ENCODE measurements around the gene NFATC1. TPM values are rescaled to one million over a fixed set of nuclear protein-coding genes. Genes with fewer than 3 reads are reported as not detected.

The NFATC1 gene
- total RNA-seq, 2 experiments from 2014 or later: 97.2 to 98.3 TPM

DNA sequence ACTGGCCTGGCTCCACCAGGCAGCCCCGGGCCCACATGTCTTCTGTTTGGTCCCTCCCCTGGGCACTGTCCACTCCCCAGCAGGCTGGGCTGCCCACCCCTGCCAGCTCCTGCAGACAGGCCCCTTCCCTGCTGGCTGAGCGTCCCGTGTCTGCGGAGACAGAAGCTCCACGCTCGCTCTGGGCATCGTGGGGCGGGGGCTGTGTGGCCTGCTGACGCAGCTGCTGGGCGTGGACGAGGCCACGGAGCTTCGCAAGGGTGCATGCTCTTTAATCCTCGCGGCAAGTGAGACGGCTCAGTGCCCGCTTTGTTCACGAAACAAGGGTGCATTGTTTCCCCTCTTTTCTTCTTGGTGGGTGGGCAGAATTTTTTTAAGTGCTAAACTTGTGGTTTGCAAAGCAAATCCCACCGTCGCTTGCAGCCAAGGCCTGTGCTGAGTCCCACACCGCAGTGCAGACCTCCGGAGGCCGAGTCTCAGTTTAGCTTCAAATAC lies 151.1 kb downstream of the NFATC1 start:
- no peaks in the 10 kb centered on the region for H3K36me3 Mint-ChIP-seq (ENCODE audit: low read depth)
- no peaks in the 10 kb centered on the region for H3K9me3 Mint-ChIP-seq
- H3K27ac Mint-ChIP-seq: no peak overlapping the region
- no peak overlapping the region for H3K4me3 Mint-ChIP-seq
- CTCF ChIA-PET: no interaction called here
- H3K27me3 Mint-ChIP-seq: no peaks in the 10 kb centered on the region
- intact Hi-C loops (cut with micrococcal nuclease): no loop called here
- H3K4me1 Mint-ChIP-seq (ENCODE audit: low read depth): no peaks in the 10 kb centered on the region
- TF ChIP-seq, protein P1, sequence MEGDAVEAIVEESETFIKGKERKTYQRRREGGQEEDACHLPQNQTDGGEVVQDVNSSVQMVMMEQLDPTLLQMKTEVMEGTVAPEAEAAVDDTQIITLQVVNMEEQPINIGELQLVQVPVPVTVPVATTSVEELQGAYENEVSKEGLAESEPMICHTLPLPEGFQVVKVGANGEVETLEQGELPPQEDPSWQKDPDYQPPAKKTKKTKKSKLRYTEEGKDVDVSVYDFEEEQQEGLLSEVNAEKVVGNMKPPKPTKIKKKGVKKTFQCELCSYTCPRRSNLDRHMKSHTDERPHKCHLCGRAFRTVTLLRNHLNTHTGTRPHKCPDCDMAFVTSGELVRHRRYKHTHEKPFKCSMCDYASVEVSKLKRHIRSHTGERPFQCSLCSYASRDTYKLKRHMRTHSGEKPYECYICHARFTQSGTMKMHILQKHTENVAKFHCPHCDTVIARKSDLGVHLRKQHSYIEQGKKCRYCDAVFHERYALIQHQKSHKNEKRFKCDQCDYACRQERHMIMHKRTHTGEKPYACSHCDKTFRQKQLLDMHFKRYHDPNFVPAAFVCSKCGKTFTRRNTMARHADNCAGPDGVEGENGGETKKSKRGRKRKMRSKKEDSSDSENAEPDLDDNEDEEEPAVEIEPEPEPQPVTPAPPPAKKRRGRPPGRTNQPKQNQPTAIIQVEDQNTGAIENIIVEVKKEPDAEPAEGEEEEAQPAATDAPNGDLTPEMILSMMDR (IDR thresholded peaks at IDR 0.05): no peak
- POLR2A ChIA-PET: no interaction called here
- DNase-seq (no peak), ATAC-seq (no peak)

DNA sequence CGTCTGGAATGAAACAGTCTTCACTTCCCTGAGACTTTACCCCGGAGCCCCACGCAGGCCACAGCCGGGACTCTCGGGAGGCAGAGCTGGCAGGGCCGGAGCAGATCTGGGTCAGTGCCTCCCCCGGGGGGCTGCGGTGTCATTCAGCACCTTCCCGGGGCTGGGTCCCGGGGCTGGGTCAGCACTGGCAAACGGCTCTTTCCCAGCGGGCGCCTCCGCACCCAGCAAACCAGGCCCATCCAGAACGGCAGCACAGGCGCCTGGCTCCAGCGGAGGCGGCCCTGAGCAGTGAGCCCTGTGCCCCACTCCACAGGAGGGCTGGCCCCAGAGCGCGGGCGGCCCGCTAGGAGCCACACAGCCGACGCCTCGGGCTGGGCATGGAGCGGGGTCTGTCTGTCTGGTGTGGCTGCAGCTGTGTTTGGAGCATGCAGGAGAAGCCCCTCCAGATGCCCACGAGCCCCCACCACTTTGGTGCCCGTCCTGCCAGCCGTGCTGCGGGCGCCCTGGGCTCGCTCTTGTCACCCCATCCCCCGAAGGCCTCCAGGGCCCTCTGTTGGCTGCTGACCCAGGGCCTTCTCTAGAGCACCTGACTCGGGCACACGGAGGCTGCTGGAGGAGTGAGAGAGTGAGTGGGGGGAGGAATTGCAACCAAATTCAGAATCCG lies 151.8 kb downstream of the NFATC1 start:
- H3K9me3 Mint-ChIP-seq: no peaks in the 10 kb centered on the region
- CTCF ChIA-PET: no interaction called here
- no peaks in the 10 kb centered on the region for H3K27me3 Mint-ChIP-seq
- H3K4me1 Mint-ChIP-seq (ENCODE audit: low read depth): no peaks in the 10 kb centered on the region
- H3K4me3 Mint-ChIP-seq: no peak overlapping the region
- no peak overlapping the region for H3K27ac Mint-ChIP-seq
- DNase-seq: no peak
- TF ChIP-seq, protein P1 (IDR thresholded peaks at IDR 0.05): no peak
- H3K36me3 Mint-ChIP-seq (ENCODE audit: low read depth): no peaks in the 10 kb centered on the region
- no peak for ATAC-seq
- intact Hi-C loops (cut with micrococcal nuclease): no loop called here
- POLR2A ChIA-PET: no interaction called here

DNA sequence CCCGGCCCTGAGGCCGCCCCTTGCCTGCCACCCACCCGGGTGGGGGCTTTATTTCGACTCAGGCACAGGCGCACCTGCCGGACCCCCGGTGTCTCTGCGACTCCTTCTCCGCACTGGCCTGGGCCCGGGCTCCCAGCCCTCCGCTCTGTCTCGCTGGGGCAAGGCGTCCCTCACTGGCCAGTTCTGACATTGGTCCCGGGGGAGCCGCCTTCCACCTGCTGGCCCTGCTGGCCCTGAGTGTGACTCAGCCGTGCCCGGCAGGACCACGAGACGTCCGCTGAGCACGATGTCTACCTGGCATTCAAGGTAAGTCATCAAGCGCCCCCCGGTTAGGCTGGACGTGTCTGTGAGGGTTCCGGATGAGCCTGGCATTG lies 152.3 kb downstream of the NFATC1 start:
- no peak for ATAC-seq
- no peaks in the 10 kb centered on the region for H3K27me3 Mint-ChIP-seq
- POLR2A ChIA-PET: no interaction called here
- H3K36me3 Mint-ChIP-seq (ENCODE audit: low read depth): no peaks in the 10 kb centered on the region
- no peak for DNase-seq
- no peaks in the 10 kb centered on the region for H3K4me1 Mint-ChIP-seq (ENCODE audit: low read depth)
- H3K27ac Mint-ChIP-seq: no peak overlapping the region
- intact Hi-C loops (cut with micrococcal nuclease): no loop called here
- H3K9me3 Mint-ChIP-seq: no peaks in the 10 kb centered on the region
- H3K4me3 Mint-ChIP-seq: no peak overlapping the region
- CTCF ChIA-PET: no interaction called here
- TF ChIP-seq, protein P1 (IDR thresholded peaks at IDR 0.05): no peak

DNA sequence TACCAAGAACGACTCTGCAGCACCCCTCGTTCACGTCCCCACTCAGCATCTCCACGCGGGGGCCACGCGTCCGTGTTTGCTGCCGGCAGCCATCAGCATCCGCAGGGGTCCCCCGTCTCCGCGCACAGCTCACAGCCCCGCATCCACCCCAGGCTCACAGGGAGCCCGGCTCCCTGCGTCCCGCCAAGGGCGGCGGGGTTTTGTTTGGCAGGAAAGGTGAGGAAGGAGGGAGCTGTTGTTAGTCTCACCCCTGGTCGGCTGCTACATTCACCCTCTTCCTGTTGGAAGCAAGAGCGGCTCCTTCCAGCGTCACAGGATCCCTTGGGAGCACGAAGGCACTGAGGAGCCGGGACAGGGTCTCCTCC lies 152.9 kb downstream of the NFATC1 start:
- H3K27me3 Mint-ChIP-seq: no peaks in the 10 kb centered on the region
- H3K4me1 Mint-ChIP-seq (ENCODE audit: low read depth): no peaks in the 10 kb centered on the region
- H3K36me3 Mint-ChIP-seq (ENCODE audit: low read depth): no peaks in the 10 kb centered on the region
- H3K9me3 Mint-ChIP-seq: no peaks in the 10 kb centered on the region
- intact Hi-C loops (cut with micrococcal nuclease): no loop called here
- no peak overlapping the region for H3K27ac Mint-ChIP-seq
- DNase-seq (no peak), ATAC-seq (no peak)
- ChIA-PET POLR2A (no interaction called here), CTCF (no interaction called here)
- TF ChIP-seq, protein P1 (IDR thresholded peaks at IDR 0.05): no peak
- H3K4me3 Mint-ChIP-seq: no peak overlapping the region

DNA sequence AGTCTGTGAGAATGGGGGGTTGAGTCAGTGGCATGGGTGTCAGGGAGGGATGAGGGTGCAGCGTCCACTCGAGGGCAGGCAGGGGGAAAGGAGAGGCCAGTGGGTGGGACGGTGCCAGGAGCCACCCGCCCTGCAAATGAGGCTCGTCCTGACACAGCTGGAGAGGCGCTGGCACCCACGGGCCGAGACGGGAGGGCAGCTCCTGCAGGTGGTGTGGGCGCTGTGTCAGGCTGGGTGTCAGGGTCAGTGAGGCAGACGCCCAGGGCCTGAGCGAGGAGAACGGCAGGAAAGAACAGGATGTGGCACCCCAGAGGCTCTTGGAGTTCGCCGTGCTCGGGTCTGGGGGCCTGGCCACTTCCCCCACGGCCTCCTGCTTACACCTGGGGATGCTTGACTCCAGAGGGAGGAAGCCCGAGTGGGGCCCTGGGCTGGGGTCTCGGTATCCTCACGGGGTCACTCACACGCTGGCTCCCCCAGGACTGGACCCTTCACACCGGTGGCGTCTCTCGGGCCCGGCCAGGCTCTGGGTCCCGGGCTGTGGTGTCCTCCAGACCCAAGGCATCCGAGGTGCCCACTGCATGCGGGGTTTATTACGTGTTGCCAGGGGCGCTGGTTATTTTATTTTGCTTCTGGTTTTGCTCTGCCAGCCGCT lies 153.4 kb downstream of the NFATC1 start:
- DNase-seq: no peak
- no peak overlapping the region for H3K27ac Mint-ChIP-seq
- no peak for ATAC-seq
- ChIA-PET CTCF (no interaction called here), POLR2A (no interaction called here)
- no peaks in the 10 kb centered on the region for H3K4me1 Mint-ChIP-seq (ENCODE audit: low read depth)
- H3K9me3 Mint-ChIP-seq: no peaks in the 10 kb centered on the region
- no peaks in the 10 kb centered on the region for H3K27me3 Mint-ChIP-seq
- TF ChIP-seq, protein P1 (IDR thresholded peaks at IDR 0.05): no peak
- H3K4me3 Mint-ChIP-seq: no peak overlapping the region
- H3K36me3 Mint-ChIP-seq (ENCODE audit: low read depth): no peaks in the 10 kb centered on the region
- intact Hi-C loops (cut with micrococcal nuclease): no loop called here

All from activated CD8-positive, alpha-beta T cell treated with anti-CD3 and anti-CD28 coated beads for 36 hours (primary cell).